Type B pancreatic cell (in vitro differentiated cells): ENCODE data around the gene ERC1. TPM values are rescaled to one million over a fixed set of nuclear protein-coding genes. Genes with fewer than 3 reads are reported as not detected.
"Not testable (repeated sequence)": the region's sequence is repeated elsewhere in the genome, so short reads cannot be mapped to it uniquely, and the experiment has no call there.

ENCODE experiments used
- DNase-seq: peaks from one replicate; pipeline ENCODE4 v3.0.0; 2021; ENCODE audit warnings: mixed read lengths; ENCODE audit not compliant: unreplicated experiment; ENCODE audit errors: extremely low spot score
- H3K27ac Mint-ChIP-seq: 2 replicates; pipeline ENCODE4 v1.8.0; 2021; ENCODE audit warnings: mild to moderate bottlenecking, mixed read lengths
- H3K27me3 Mint-ChIP-seq: 2 replicates; pipeline ENCODE4 v1.8.0; 2021; ENCODE audit warnings: mixed read lengths
- H3K36me3 Mint-ChIP-seq: 2 replicates; pipeline ENCODE4 v1.8.0; 2021; ENCODE audit warnings: mixed read lengths
- H3K4me1 Mint-ChIP-seq: one replicate; pipeline ENCODE4 v1.8.0; 2021; ENCODE audit warnings: mixed read lengths; ENCODE audit not compliant: unreplicated experiment
- H3K4me3 Mint-ChIP-seq: 2 replicates; pipeline ENCODE4 v1.8.0; 2021; ENCODE audit warnings: mild to moderate bottlenecking, mixed read lengths
- H3K9me3 Mint-ChIP-seq: 2 replicates; pipeline ENCODE4 v1.8.0; 2021; ENCODE audit warnings: mixed read lengths
- CTCF ChIP-seq: fragments of 200-600 bp; sonication (generic); conservative IDR thresholded peaks from 2 replicates; pipeline ENCODE4 v1.5.0; 2021; ENCODE audit warnings: antibody characterized with exemption, mild to moderate bottlenecking
- total RNA-seq: library from RNA; stranded (reverse); gene quantifications from 2 replicates; pipeline ENCODE4 v1.2.1, GENCODE V29; 2021; ENCODE audit warnings: low replicate concordance

ERC1 gene
- total RNA-seq, 1 donor from 2014 or later, result 62.8 TPM

GRCh38 chr12:1044696-1045095 lies 53.7 kb downstream of the ERC1 start:
- H3K27ac Mint-ChIP-seq, result no peak overlapping the region
- H3K9me3 Mint-ChIP-seq, result no peaks in the 10 kb centered on the region
- no peak for DNase-seq
- peaks cover 7% of the 10 kb centered on the region for H3K4me1 Mint-ChIP-seq
- no peak overlapping the region for H3K4me3 Mint-ChIP-seq
- H3K27me3 Mint-ChIP-seq, result no peaks in the 10 kb centered on the region
- no peak for TF ChIP-seq CTCF
- H3K36me3 Mint-ChIP-seq, result peaks cover 24% of the 10 kb centered on the region

GRCh38 chr12:1046727-1047126 lies 55.7 kb downstream of the ERC1 start:
- no peak for DNase-seq
- no peaks in the 10 kb centered on the region for H3K27me3 Mint-ChIP-seq
- no peak overlapping the region for H3K4me3 Mint-ChIP-seq
- H3K9me3 Mint-ChIP-seq, result no peaks in the 10 kb centered on the region
- peaks cover 10% of the 10 kb centered on the region for H3K4me1 Mint-ChIP-seq
- peaks cover 18% of the 10 kb centered on the region for H3K36me3 Mint-ChIP-seq
- no peak overlapping the region for H3K27ac Mint-ChIP-seq
- no peak for TF ChIP-seq CTCF

DNA sequence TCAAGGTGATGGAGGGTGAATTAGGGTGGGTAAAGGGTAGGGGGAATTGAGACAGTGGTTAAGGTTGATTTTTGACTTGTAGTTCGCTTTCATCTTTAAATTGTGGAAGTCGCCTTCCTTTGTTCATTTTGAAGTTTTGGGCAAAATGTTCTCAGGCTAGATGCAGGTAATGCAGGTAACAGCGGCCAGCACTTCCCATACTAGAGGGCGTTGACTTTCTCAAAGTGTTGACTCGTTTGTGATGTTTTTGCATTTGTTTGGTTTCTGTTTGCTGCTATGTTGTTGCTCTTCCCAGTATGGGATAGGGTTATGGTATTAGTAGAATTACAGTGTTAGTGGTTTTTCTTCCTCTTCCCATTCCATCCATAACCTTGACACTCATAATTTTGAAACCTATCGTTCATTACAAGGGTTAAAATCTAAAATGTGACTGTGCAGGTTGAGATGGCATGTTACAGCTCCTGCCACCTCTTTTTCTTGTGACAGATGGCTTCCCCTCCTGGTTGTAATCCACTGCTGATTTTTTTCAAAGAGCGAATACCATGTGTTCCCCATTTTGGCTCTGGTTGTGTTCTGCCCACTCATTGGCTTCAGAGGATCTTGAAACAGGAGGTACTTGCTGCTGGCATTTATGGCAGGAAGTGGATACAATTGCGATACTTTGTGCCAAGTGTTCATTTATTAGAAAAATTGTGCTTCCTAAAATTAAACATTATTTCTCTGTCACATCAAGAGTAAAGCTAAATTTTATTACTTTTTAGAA lies 57.1 kb downstream of the ERC1 start:
- Mint-ChIP-seq H3K36me3 (peaks cover 14% of the 10 kb centered on the region), H3K4me1 (peaks cover 12% of the 10 kb centered on the region), H3K4me3 (no peak overlapping the region), H3K9me3 (no peaks in the 10 kb centered on the region), H3K27me3 (no peaks in the 10 kb centered on the region), H3K27ac (no peak overlapping the region)
- no peak for DNase-seq
- no peak for TF ChIP-seq CTCF

DNA sequence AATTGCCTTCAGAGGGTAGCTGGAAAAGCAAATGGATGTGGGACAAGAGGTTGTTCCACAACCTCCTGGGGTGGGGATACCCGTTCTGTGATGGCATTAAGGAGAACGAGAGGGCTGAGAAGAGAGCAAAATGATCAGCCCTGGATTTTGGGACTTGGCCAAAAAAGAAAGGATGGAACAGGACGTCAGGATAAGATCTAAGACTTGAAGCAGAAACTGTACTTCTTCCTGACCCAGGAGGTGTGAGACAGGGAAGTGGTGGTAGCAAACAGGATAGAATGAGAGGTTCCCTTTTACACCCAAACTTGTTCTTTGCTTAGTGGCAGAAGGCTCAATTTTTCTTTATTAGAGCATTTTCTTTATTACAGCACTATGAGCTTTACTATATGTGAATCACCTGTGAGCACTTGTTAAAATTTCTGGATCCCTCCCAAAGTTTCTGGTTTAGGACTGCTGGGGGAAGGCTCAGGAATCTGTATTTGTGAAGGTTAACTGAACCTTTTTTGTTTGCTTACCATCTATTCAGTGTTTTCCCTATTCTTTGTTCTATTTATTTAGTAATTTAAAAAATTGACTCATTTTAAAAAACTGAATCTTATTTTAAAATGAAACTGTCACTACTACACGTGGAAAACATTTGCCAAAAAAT lies 59.2 kb downstream of the ERC1 start:
- TF ChIP-seq CTCF, result no peak
- Mint-ChIP-seq H3K27ac (no peak overlapping the region), H3K4me3 (no peak overlapping the region)

DNA sequence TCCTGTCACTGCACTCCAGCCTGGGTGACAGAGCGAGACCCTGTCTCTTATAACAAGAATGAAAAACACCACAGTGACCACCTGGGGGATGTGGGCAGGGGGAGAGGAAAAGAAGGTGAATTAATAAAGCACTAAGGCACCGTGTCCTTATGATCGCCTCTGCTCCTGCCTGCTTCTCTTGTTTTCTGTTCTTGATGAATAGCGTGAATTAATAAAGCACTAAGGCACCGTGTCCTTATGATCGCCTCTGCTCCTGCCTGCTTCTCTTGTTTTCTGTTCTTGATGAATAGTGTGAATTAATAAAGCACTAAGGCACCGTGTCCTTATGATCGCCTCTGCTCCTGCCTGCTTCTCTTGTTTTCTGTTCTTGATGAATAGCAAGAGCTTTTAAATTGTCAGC lies 60.6 kb downstream of the ERC1 start:
- DNase-seq, H3K9me3 Mint-ChIP-seq, H3K27me3 Mint-ChIP-seq, H3K4me3 Mint-ChIP-seq, H3K27ac Mint-ChIP-seq: not testable (repeated sequence)
- Mint-ChIP-seq H3K36me3 (peaks cover 16% of the 10 kb centered on the region), H3K4me1 (peaks cover 25% of the 10 kb centered on the region)

More for the DNA sequence above, 59.2 kb downstream of the ERC1 start:
- Mint-ChIP-seq H3K27me3 (no peaks in the 10 kb centered on the region), H3K36me3 (peaks cover 14% of the 10 kb centered on the region), H3K4me1 (peaks cover 25% of the 10 kb centered on the region), H3K9me3 (no peaks in the 10 kb centered on the region)
- DNase-seq, result no peak

DNA sequence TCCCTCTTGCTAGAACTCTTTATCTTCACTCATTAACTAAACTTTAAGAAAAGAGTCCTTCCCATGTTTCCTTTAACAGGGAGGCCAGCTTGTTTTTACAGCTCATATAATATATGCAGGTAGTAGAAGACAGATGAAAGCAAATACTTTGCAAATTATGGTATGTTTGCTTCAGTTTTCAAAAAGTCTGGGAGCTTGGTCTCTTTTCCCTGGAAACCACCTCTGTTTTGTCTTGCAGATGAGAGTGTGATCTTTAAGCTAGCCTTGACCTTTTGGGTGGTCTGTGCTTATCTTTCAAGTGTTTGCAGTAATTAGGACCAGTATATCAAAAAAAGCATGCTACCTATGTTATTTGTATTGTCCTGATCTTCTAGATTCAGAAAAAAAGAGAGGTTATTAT lies 62.7 kb downstream of the ERC1 start:
- no peak for DNase-seq
- Mint-ChIP-seq H3K4me1 (peaks cover 21% of the 10 kb centered on the region), H3K27me3 (no peaks in the 10 kb centered on the region), H3K36me3 (peaks cover 24% of the 10 kb centered on the region), H3K27ac (no peak overlapping the region), H3K9me3 (no peaks in the 10 kb centered on the region), H3K4me3 (no peak overlapping the region)
- no peak for TF ChIP-seq CTCF
